ENCODE data around the gene CLCNKB.

Gene CLCNKB

DNA sequence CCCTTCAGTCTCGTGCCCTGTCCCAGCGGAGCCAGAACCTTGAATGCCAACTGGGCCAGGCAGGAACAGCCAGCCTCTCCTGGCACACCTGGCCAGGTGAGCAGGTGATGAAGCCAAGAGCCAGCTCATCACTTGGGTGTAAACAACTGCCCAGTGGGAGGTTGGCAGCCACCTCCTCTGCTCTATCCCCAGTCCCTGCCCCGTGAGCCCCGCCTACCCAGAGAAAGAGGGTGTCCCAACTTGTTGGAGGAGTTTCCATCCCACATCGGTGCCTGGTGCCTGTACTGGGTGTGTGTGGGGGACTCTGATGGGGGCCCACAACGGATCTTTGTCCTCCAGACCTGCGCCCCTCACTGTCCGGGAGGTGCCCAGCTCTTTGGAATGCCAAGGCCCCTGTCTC is 47.7 kb downstream of the CLCNKB start:
- no peak for DNase-seq (ENCODE audit: extremely low read depth in 1 of 2, low read depth in 1 of 2)

DNA sequence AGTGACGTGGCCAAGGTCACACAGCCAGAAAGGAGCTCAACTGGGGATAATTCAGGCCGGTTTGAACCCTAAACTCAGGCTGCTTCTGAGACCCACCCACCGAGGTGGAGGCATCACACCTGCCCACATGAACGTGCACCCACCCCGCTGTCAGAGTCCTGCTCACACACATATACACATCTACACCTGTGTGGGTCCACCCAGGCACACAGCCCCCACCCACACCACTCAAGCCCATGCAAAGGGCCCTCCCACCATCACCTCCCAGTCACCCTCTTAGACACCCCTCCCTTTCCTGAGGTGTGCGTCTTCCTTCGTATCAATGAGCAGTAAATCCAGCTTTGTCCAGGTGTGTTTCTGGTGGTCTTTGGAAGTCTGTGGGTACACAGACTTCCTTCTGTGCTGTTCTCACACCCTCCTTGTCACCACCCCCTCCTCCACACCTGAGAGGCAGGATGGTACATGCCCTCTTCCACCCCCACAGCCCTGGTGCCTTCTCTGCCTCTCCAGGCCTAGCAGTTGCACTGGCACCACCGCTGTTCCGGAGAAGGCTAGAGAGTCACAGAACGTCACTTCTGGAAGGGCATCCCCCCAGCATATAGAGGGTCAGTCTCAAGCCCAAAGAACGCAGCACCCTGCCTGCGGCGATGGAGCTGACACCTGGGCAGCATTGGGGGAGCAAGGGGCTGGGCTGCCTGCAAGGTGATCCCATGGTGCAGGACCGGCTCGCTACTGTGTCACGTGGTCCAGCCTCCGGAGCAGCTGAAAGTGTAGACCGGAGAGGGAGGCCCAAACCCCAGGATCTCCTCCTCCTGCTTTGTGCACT is 48.7 kb downstream of the CLCNKB start:
- no peak for DNase-seq (ENCODE audit: extremely low read depth in 1 of 2, low read depth in 1 of 2)

GRCh38 chr1:16092923-16093511 is 49.4 kb downstream of the CLCNKB start:
- DNase-seq (ENCODE audit: extremely low read depth in 1 of 2, low read depth in 1 of 2) = no peak

DNA sequence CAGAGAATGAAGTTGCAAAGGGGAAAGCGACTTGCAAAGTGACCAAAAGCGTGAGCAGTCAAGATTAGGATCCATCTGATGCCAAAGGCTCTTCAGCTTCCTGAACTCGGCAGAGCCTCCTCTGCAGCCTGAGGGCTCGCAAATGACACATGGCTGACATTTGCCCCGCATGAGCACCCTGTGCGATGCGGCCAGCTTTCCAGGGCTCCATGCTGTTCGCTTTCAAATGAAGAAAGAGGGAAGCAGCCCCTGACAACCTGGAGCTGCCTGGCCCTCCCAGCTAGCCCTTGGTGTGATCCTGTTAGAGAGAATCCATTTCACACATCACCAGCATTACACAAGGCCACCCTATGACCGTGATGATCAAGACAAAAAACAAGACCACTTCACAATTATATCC is 50.0 kb downstream of the CLCNKB start:
- no peak for DNase-seq (ENCODE audit: extremely low read depth in 1 of 2, low read depth in 1 of 2)

GRCh38 chr1:16094453-16095158 is 51.0 kb downstream of the CLCNKB start:
- no peak for DNase-seq (ENCODE audit: extremely low read depth in 1 of 2, low read depth in 1 of 2)

DNA sequence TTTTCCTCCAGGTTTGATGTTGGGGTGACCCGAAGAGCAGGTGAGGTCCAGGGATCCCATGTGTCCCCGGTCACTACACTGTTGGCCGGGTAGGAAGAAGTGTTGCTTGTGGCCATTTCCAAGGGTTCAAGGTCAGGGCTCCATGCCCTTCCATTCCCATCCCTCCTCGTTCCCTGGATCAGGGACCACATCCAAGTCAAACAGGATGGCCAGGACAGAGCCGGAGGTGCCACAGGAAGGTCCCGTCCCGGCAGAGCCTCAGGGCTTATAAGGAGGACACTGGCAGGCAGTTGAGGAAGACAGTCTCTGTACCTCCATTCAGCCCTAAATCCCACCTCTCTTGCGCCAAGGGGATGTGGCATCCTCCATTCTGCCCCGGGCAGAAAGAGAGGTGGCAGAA is 51.9 kb downstream of the CLCNKB start:
- DNase-seq (ENCODE audit: extremely low read depth in 1 of 2, low read depth in 1 of 2) = no peak

DNA sequence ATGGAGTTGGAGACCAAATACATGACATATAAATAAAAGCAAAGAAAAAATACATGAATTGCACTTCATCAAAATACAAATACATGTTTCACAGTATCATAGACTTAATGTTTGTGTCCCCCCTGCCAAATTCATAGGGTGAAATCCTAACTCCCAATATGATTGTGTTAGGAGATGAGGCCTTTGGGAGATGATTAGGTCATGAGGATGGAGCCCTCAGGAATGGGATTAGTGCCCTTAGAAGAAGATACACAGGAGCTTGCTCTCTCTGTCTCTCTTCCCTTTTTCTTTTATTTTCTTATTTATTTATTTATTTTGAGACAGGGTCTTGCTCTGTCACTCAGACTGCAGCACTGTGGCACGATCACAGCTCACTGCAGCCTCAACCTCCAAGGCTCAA is 55.8 kb downstream of the CLCNKB start:
- no peak for DNase-seq (ENCODE audit: extremely low read depth in 1 of 2, low read depth in 1 of 2)

GRCh38 chr1:16101623-16102022 is 58.0 kb downstream of the CLCNKB start:
- DNase-seq (ENCODE audit: extremely low read depth in 1 of 2, low read depth in 1 of 2) = no peak

All from activated CD8-positive, alpha-beta memory T cell treated with anti-CD3 and anti-CD28 coated beads for 1 hour (primary cell).